A549 (cell line): ENCODE measurements around the gene NHERF1. TPM values are rescaled to one million over a fixed set of nuclear protein-coding genes. Genes with fewer than 3 reads are reported as not detected.

Experiments
- ATAC-seq, 2 experiments: fragments of 200-7000 bp in 1 of 2; fragments of >200 bp in 1 of 2; cut with Nextera tagmentation in 1 of 2; cut with Tn5 transposase in 1 of 2; 3 replicates each; pipeline versions ENCODE4 v1.8.0 to v1.9.1; 2018 to 2020; ENCODE audit warnings: mild to moderate bottlenecking in 1 of 2, moderate library complexity in 1 of 2
- CTCF ChIA-PET: fragments of 300-600 bp; sonication (Branson Sonifier 250); formaldehyde crosslinking; extraction: SDS; loops from one replicate; lab custom pipeline; 2021; ENCODE audit warnings: antibody characterized with exemption, inconsistent platforms; lab: Yijun Ruan, JAX
- POLR2A ChIA-PET: fragments of 350-600 bp; formaldehyde crosslinking; extraction: SDS; loops from one replicate; lab custom pipeline; 2021; ENCODE audit warnings: antibody characterized with exemption, inconsistent platforms; lab: Yijun Ruan, JAX
- DNase-seq, 2 experiments: peaks; one replicate each; pipeline versions ENCODE4 v3.0.0 to v3.0.0-alpha.2; 2011 to 2016; ENCODE audit warnings: low read depth in 1 of 2, low spot score in 1 of 2
- FAIRE-seq: peaks from 2 replicates; lab custom pipeline; 2011; peaks lifted over from hg19 to GRCh38; lab: Jason Lieb, UNC
- H3K27ac ChIP-seq, 2 experiments: fragments of >200 bp; sonication (Bioruptor Twin); formaldehyde crosslinking; 3 replicates each; pipeline ENCODE4 v1.5.1; 2016 to 2017
- H3K4me1 ChIP-seq: fragments of >200 bp; sonication (Bioruptor Twin); formaldehyde crosslinking; 3 replicates; pipeline ENCODE4 v1.6.1; 2016
- H3K4me2 ChIP-seq: fragments of >200 bp; sonication (Bioruptor Twin); formaldehyde crosslinking; 3 replicates; pipeline ENCODE4 v1.6.1; 2016
- H3K4me3 ChIP-seq: fragments of >200 bp; sonication (Bioruptor Twin); formaldehyde crosslinking; 3 replicates; pipeline ENCODE4 v1.5.1; 2016
- H3K9me3 ChIP-seq: fragments of >200 bp; sonication (Bioruptor Twin); formaldehyde crosslinking; 3 replicates; pipeline ENCODE4 v1.6.1; 2016
- BCL3 ChIP-seq: fragments of >200 bp; sonication (Bioruptor Twin); formaldehyde crosslinking; IDR thresholded peaks from 3 replicates; pipeline ENCODE4 v1.6.1; 2016
- BHLHE40 ChIP-seq: IDR thresholded peaks from 2 replicates; pipeline ENCODE4 v1.6.1; 2012; ENCODE audit warnings: low read depth, low read length, inconsistent platforms
- CBX8 ChIP-seq: fragments of 200-600 bp; sonication (generic); IDR thresholded peaks from 2 replicates; pipeline ENCODE4 v1.6.1; 2016
- CHD2 ChIP-seq: fragments of 150-350 bp; IDR thresholded peaks from 2 replicates; pipeline ENCODE4 v1.6.1; 2014; ENCODE audit warnings: low read length; ENCODE audit not compliant: partially characterized antibody
- CHD4 ChIP-seq: fragments of 200-600 bp; sonication (generic); IDR thresholded peaks from 2 replicates; pipeline ENCODE4 v1.6.1; 2016; ENCODE audit warnings: antibody characterized with exemption, mild to moderate bottlenecking, borderline replicate concordance
- CTCF ChIP-seq: fragments of >200 bp; sonication (Bioruptor Twin); formaldehyde crosslinking; IDR thresholded peaks from 3 replicates; pipeline ENCODE4 v1.5.1; 2016
- E2F6 ChIP-seq: IDR thresholded peaks from 2 replicates; pipeline ENCODE4 v1.6.1; 2012; ENCODE audit warnings: low read depth, borderline replicate concordance
- EHF ChIP-seq: fragments of 250-450 bp; sonication (Bioruptor Pico); IDR thresholded peaks from 2 replicates; pipeline ENCODE4 v1.5.0; 2020; ENCODE audit warnings: mild to moderate bottlenecking
- FOSB ChIP-seq: fragments of 250-450 bp; sonication (Bioruptor Pico); IDR thresholded peaks from 2 replicates; pipeline ENCODE4 v1.5.0; 2020; ENCODE audit warnings: mild to moderate bottlenecking, moderate library complexity
- FOSL2 ChIP-seq, 2 experiments: fragments of 450-650 bp in 1 of 2; fragments of >200 bp in 1 of 2; sonication (Bioruptor Twin) in 1 of 2; formaldehyde crosslinking; IDR thresholded peaks; 2 replicates each; pipeline versions ENCODE4 v1.5.0 to v1.6.1; 2016 to 2020; ENCODE audit warnings: mild to moderate bottlenecking in 1 of 2, moderate library complexity in 1 of 2
- FOXS1 ChIP-seq: fragments of 250-450 bp; sonication (Bioruptor Pico); IDR thresholded peaks from 2 replicates; pipeline ENCODE4 v1.5.0; 2020; ENCODE audit warnings: mild to moderate bottlenecking, moderate library complexity
- HEYL ChIP-seq: fragments of 250-450 bp; sonication (Bioruptor Pico); IDR thresholded peaks from 2 replicates; pipeline ENCODE4 v1.8.0; 2021; ENCODE audit warnings: mild to moderate bottlenecking, moderate library complexity
- HOXB5 ChIP-seq: fragments of 250-450 bp; sonication (Bioruptor Pico); IDR thresholded peaks from 2 replicates; pipeline ENCODE4 v1.5.0; 2020; ENCODE audit warnings: mild to moderate bottlenecking, moderate library complexity
- JUN ChIP-seq, 2 experiments: fragments of >200 bp; sonication (Bioruptor Twin); formaldehyde crosslinking; IDR thresholded peaks; 2 replicates in 1 of 2; 3 replicates in 1 of 2; pipeline ENCODE4 v1.6.1; 2016 to 2017
- KDM1A ChIP-seq: fragments of 200-600 bp; sonication (generic); IDR thresholded peaks from 2 replicates; pipeline ENCODE4 v1.6.1; 2016; ENCODE audit warnings: low read depth, mild to moderate bottlenecking
- MAX ChIP-seq: IDR thresholded peaks from 2 replicates; pipeline ENCODE4 v1.6.1; 2012
- MAZ ChIP-seq: fragments of 150-350 bp; IDR thresholded peaks from 2 replicates; pipeline ENCODE4 v1.6.1; 2014; ENCODE audit warnings: antibody characterized with exemption, low read depth, low read length, borderline replicate concordance
- MYC ChIP-seq: IDR thresholded peaks from 2 replicates; pipeline ENCODE4 v1.6.1; 2012; ENCODE audit warnings: mild to moderate bottlenecking, inconsistent platforms, low read length, improper control_type of control experiment, borderline replicate concordance
- NFE2L2 ChIP-seq: fragments of 150-350 bp; conservative IDR thresholded peaks from 2 replicates; pipeline ENCODE4 v1.6.1; 2014; ENCODE audit warnings: low read length
- NPAS2 ChIP-seq: fragments of 250-450 bp; sonication (Bioruptor Pico); IDR thresholded peaks from 2 replicates; pipeline ENCODE4 v1.8.0; 2022; ENCODE audit warnings: mild to moderate bottlenecking, moderate library complexity, borderline replicate concordance
- RAD21 ChIP-seq, 2 experiments: fragments of >200 bp in 1 of 2; sonication (Bioruptor Twin) in 1 of 2; formaldehyde crosslinking in 1 of 2; IDR thresholded peaks in 1 of 2; conservative IDR thresholded peaks in 1 of 2; 2 replicates in 1 of 2; 3 replicates in 1 of 2; pipeline ENCODE4 v1.6.1; 2012 to 2018; ENCODE audit warnings: inconsistent platforms in 1 of 2
- RARB ChIP-seq: fragments of 250-450 bp; sonication (Bioruptor Pico); IDR thresholded peaks from 2 replicates; pipeline ENCODE4 v1.8.0; 2021; ENCODE audit warnings: mild to moderate bottlenecking, moderate library complexity
- RNF2 ChIP-seq: fragments of 200-600 bp; sonication (generic); IDR thresholded peaks from 2 replicates; pipeline ENCODE4 v1.6.1; 2016; ENCODE audit warnings: low read depth, mild to moderate bottlenecking, antibody characterized with exemption, moderate library complexity, borderline replicate concordance
- SMC3 ChIP-seq: fragments of >200 bp; sonication (Bioruptor Twin); formaldehyde crosslinking; IDR thresholded peaks from 3 replicates; pipeline ENCODE4 v1.6.1; 2018; ENCODE audit warnings: inconsistent platforms
- TFCP2L1 ChIP-seq: fragments of 250-450 bp; sonication (Bioruptor Pico); IDR thresholded peaks from 2 replicates; pipeline ENCODE4 v1.5.0; 2021; ENCODE audit warnings: mild to moderate bottlenecking
- ZFP36 ChIP-seq: fragments of 450-650 bp; IDR thresholded peaks from 2 replicates; pipeline ENCODE4 v1.6.1; 2014; ENCODE audit warnings: borderline replicate concordance; ENCODE audit not compliant: partially characterized antibody
- WGBS: methylation state at CpG from one replicate; pipeline ENCODE4 v1.1.6; 2017; ENCODE audit errors: missing lambda C conversion rate; 5-methylcytosine and 5-hydroxymethylcytosine counted together
- polyA plus RNA-seq, 4 experiments: library from polyadenylated mRNA; depleted of rRNA in 3 of 4; stranded (reverse); fragments of >200 nt; fragmentation: RNase III in 1 of 4; extraction: RNeasy Plus Mini Kit Qiagen cat#74134 plus additional on column Dnase treatment in 1 of 4; gene quantifications; 2 replicates in 3 of 4; 3 replicates in 1 of 4; pipeline ENCODE4 v1.2.3, GENCODE V29; 2011 to 2017

The NHERF1 gene
- polyA plus RNA-seq, 2 of the 4 experiments (the other 2 are of a cell fraction): 41.5 to 51.5 TPM

GRCh38 chr17:74803388-74803930, 55.0 kb downstream of the NHERF1 start:
- no peak overlapping the region for H3K4me3 ChIP-seq
- H3K9me3 ChIP-seq: no peaks in the 10 kb centered on the region
- ATAC-seq: no peak
- 89% methylated on average over 12 of the region's 12 CpGs for WGBS
- H3K27ac ChIP-seq: no peak overlapping the region
- POLR2A ChIA-PET: no interaction called here
- TF ChIP-seq E2F6: no peak
- TF ChIP-seq SMC3: no peak
- TF ChIP-seq TFCP2L1 (CRISPR knock-in tag): no peak
- TF ChIP-seq RNF2: no peak
- no peak for TF ChIP-seq FOSL2 (IDR thresholded peaks at IDR 0.05)
- TF ChIP-seq FOSL2 (CRISPR knock-in tag; IDR thresholded peaks at IDR 0.05): no peak
- no peak for TF ChIP-seq FOSB
- TF ChIP-seq NFE2L2: no peak
- TF ChIP-seq NPAS2 (CRISPR knock-in tag): no peak
- TF ChIP-seq KDM1A: no peak
- no peak for TF ChIP-seq HEYL (CRISPR knock-in tag)
- TF ChIP-seq BHLHE40: no peak
- TF ChIP-seq RAD21 (conservative IDR thresholded peaks at IDR 0.05 in 1 of 2, IDR thresholded peaks at IDR 0.05 in 1 of 2): no peak
- TF ChIP-seq MYC: no peak
- no peak for TF ChIP-seq CHD4
- no peak for TF ChIP-seq CBX8
- TF ChIP-seq JUN (IDR thresholded peaks at IDR 0.05): no peak
- TF ChIP-seq ZFP36: no peak
- TF ChIP-seq RARB: no peak
- no peak for TF ChIP-seq CTCF
- TF ChIP-seq, all 56 proteins: peak for 0
- CTCF ChIA-PET: interaction anchor here (1.3 to 53.6 kb wide), 3 partner anchors 11 to 54 kb away, joined by 4 to 1302 read pairs (median 199); partner anchors contain the start of genes FDXR and GRIN2C
- no peak overlapping the region for H3K4me2 ChIP-seq
- H3K4me1 ChIP-seq: no peaks in the 10 kb centered on the region
- FAIRE-seq (no peak), DNase-seq (no peak)

- DNase-seq (no peak), FAIRE-seq (no peak), ATAC-seq (no peak)
- ChIA-PET CTCF (interaction anchor here (1.2 to 53.6 kb wide), 4 partner anchors 10 to 53 kb away, joined by 3 to 1302 read pairs (median 102); partner anchors contain the start of genes FDXR and GRIN2C), POLR2A (no interaction called here)
- no peak overlapping the region for H3K4me3 ChIP-seq
- H3K4me1 ChIP-seq: no peaks in the 10 kb centered on the region
- 87% methylated on average over 5 of the region's 5 CpGs for WGBS
- no peaks in the 10 kb centered on the region for H3K9me3 ChIP-seq
- H3K27ac ChIP-seq: no peak overlapping the region
- TF ChIP-seq MAX: no peak
- TF ChIP-seq EHF (CRISPR knock-in tag): no peak
- TF ChIP-seq FOXS1 (CRISPR knock-in tag): no peak
- no peak for TF ChIP-seq FOSB
- TF ChIP-seq CTCF: no peak
- no peak for TF ChIP-seq CHD2
- TF ChIP-seq HOXB5 (CRISPR knock-in tag): no peak
- TF ChIP-seq TFCP2L1 (CRISPR knock-in tag): no peak
- no peak for TF ChIP-seq SMC3
- TF ChIP-seq BCL3: no peak
- no peak for TF ChIP-seq MAZ
- TF ChIP-seq FOSL2 (IDR thresholded peaks at IDR 0.05): no peak
- no peak for TF ChIP-seq FOSL2 (CRISPR knock-in tag; IDR thresholded peaks at IDR 0.05)
- H3K4me2 ChIP-seq: no peak overlapping the region
These were observed 55.5 kb downstream of the NHERF1 start for GRCh38 chr17:74803971-74804370.
